Astrocyte of the spinal cord (primary cell): ENCODE results near the gene PHF13.
A peak's percentile ranks its signal among the peaks of the same experiment; 100 is the strongest.

Experiments used
- DNase-seq: peaks from one replicate; pipeline ENCODE4 v3.0.0; 2011; ENCODE audit warnings: low read depth, low spot score
- H3K4me3 ChIP-seq: 2 replicates; pipeline ENCODE4 v1.5.1; 2011; ENCODE audit warnings: low read depth, mild to moderate bottlenecking, low read length, moderate library complexity
- CTCF ChIP-seq: IDR thresholded peaks from 2 replicates; pipeline ENCODE4 v1.5.1; 2012; ENCODE audit warnings: low read depth, mild to moderate bottlenecking, low read length, inconsistent platforms
- in situ Hi-C: cut with HindIII; loops from 2 replicates; pipeline ENCODE4 v1.10.0; 2017; ENCODE audit warnings: low sequenced_read_pairs

PHF13 gene

DNA sequence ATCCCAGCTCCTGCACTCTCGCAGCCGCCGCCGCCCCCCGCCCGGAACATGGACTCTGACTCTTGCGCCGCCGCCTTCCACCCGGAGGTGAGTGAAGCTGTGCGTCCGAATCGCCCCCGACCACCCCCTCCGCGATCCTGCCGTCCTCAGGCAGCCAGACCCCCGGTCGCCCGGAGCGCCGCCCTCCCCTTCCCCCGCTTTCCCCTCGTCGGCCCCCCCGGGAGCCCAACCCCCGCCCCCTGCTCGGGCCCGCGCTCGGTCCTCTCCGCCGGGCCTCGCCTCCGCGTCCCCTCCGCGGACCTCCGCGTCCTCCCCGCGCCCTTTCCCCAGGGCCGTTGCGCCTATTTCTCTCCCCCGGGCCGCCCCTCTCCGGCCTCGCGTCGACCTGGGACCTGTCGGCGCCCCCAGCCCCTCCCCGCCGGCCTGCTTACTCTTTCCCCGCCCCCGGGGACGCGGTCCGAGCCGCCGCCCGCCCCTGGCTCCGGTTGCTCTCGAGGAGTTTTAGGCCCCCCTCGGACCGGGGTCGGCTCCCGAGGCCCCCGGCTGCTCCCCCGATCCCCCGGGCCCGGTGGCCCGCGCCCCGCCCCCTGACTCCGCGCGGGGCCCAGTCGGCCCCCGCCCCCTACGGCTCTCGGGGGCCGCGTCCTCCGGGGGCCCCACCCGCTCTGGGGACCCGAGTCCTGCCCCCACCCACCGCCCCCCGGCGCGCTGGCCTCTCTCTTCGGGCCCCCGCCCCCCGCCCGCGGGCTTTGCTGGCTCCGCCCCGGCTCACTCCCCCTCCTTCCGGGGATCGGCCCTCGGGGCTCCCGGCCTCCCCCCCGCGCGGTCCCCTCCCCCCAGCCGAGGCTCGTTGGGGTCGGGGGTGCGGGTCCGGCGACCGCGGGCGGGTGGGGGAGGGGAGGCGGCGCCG lies 743 bp downstream of the PHF13 start:
- no peak for DNase-seq
- in situ Hi-C loops = no loop called here
- TF ChIP-seq CTCF = no peak
- H3K4me3 ChIP-seq = peak overlapping the region; percentile 66

DNA sequence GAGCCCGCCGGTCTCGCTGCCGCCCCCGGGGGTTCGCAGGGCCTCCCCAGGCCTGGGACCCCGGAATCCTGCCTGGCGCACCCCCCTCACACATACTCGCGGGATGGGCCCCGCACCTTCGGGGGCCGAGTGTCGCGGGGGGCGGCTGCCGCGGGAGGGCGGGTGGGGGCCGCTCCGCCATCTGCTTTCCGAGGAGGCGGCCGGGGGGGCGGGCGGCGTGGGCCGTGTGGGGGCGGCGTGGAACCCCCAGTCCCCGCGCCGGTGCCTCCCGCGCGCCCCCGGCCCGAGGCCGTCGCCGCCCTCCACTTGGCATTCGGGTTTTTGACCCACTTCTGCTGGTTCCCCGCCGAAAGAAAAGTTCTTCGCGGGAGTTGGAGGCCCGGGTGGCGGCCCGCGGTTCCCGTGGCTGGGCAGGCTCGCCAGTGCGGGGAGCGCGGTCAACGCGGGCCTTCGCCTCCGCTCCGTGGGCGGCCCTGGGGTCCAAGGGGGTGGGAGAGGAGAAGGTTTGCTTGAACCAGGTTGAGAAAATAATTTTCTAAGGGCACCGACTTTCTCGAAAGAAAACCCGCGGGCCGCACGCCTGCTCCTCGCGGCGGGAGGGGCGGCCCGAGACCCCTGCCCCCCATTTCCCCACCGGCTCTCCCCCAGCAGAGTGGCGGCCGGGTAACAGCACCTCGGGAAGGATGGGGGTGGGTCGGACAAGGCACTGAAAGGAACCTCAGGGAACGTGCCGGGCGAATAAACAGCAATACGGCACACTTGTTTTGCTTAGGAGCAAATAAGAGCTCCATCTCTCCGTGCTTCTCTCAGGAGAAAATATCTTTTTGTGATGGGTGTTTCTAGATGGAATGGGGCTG lies 1.6 kb downstream of the PHF13 start:
- peak overlapping the region; percentile 66 for H3K4me3 ChIP-seq
- TF ChIP-seq CTCF = no peak
- in situ Hi-C loops = no loop called here
- no peak for DNase-seq

GRCh38 chr1:6619045-6619444 lies 5.5 kb downstream of the PHF13 start:
- in situ Hi-C loops = no loop called here
- no peak for TF ChIP-seq CTCF
- no peak for DNase-seq
- H3K4me3 ChIP-seq = no peak overlapping the region

DNA sequence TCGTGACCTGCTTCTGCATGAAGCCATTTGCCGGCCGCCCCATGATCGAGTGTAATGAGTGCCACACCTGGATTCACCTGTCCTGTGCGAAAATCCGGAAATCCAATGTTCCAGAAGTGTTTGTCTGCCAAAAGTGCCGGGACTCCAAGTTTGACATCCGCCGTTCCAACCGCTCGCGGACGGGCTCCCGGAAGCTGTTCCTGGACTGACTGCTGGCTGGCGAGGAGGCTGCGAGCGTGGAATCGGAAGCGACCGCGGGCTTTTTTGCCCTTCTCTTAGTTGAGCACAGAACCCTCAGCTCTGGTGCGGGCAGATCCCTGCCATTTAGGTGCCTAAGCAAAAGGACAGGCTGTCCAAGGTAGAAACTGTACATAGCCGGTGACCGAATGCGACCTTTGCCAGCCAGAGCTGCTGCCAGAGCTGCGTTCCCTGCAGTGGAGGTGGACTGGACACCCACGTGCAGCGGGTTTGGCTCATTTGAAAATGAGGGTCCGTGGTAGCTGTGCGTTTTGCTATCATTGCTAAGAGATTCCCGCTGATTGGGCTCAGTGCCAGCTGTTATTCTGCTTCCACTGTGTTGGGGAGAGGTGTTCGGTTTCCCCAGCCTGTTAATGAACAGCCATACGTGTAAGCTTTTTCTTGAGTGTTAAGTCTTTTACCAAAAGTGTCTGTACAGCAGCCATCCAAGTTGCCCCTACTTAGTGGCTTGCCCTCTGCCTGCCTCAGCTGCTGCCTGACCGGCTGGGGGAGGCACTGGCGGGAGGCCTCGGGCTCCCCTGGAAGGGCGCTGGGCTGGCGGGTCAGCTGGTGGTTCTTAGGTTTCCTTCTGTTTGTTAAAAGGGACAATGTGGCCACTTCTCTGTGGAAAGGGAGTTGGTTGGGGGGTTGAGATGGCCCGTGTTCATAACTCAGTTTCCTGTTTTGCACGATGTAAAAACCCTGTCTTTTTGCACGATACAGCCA lies 8.2 kb downstream of the PHF13 start:
- no peak for DNase-seq
- H3K4me3 ChIP-seq = no peak overlapping the region
- TF ChIP-seq CTCF = no peak
- in situ Hi-C loops = no loop called here

GRCh38 chr1:6622396-6623152 lies 9.0 kb downstream of the PHF13 start:
- TF ChIP-seq CTCF = no peak
- in situ Hi-C loops = no loop called here
- DNase-seq = no peak
- no peak overlapping the region for H3K4me3 ChIP-seq
